PFSK-1 (cell line): Measurements from ENCODE around the gene GDF3.

Experiments
- POLR2AphosphoS5 ChIP-seq: IDR thresholded peaks from 2 replicates; pipeline ENCODE4 v1.6.1; 2012; ENCODE audit warnings: low read depth, mild to moderate bottlenecking, control low read depth, low read length, moderate library complexity
- REST ChIP-seq, 2 experiments: IDR thresholded peaks; 2 replicates each; pipeline versions ENCODE4 v1.6.1 to v1.8.0; 2011 to 2012; ENCODE audit warnings: low read depth in 2 of 2, low read length in 2 of 2, control low read depth in 1 of 2, inconsistent platforms in 1 of 2, mild to moderate bottlenecking in 1 of 2, moderate library complexity in 1 of 2; ENCODE audit not compliant: insufficient read depth in 1 of 2

GRCh38 chr12:7656121-7656520, 39.5 kb downstream of the GDF3 start:
- no peak for TF ChIP-seq POLR2AphosphoS5
- no peak for TF ChIP-seq REST (IDR thresholded peaks at IDR 0.05; ENCODE audit: insufficient read depth in 1 of 2, low read depth in 2 of 2, low read length in 2 of 2)
